Endothelial cell of hepatic sinusoid (primary cell): ENCODE data around the gene KLHDC10.
"Not testable (repeated sequence)": the region's sequence is repeated elsewhere in the genome, so short reads cannot be mapped to it uniquely, and the experiment has no call there.

Experiments used
- in situ Hi-C: cut with HindIII; loops from 2 replicates; pipeline ENCODE4 v1.10.0; 2017; ENCODE audit warnings: low sequenced_read_pairs

The KLHDC10 gene

GRCh38 chr7:130152493-130153210, 82.3 kb downstream of the KLHDC10 start:
- in situ Hi-C loops: no loop called here

GRCh38 chr7:130153211-130153908, 83.0 kb downstream of the KLHDC10 start:
- in situ Hi-C loops: no loop called here

GRCh38 chr7:130154131-130154500, 83.8 kb downstream of the KLHDC10 start:
- in situ Hi-C loops: no loop called here

- in situ Hi-C loops: no loop called here
Observed at GRCh38 chr7:130154501-130155317, 84.4 kb downstream of the KLHDC10 start.

- in situ Hi-C loops: no loop called here
Observed at GRCh38 chr7:130156140-130156539, 85.8 kb downstream of the KLHDC10 start.

GRCh38 chr7:130157700-130158099, 87.4 kb downstream of the KLHDC10 start:
- in situ Hi-C loops: no loop called here

GRCh38 chr7:130160023-130160422, 89.7 kb downstream of the KLHDC10 start:
- in situ Hi-C loops: no loop called here

GRCh38 chr7:130160455-130160854, 90.1 kb downstream of the KLHDC10 start:
- in situ Hi-C loops: no loop called here

- in situ Hi-C loops: no loop called here
Observed at GRCh38 chr7:130162196-130162595, 91.9 kb downstream of the KLHDC10 start.

GRCh38 chr7:130174237-130174959, 104.1 kb downstream of the KLHDC10 start:
- in situ Hi-C loops: no loop called here

GRCh38 chr7:130178251-130178650, 107.9 kb downstream of the KLHDC10 start:
- in situ Hi-C loops: no loop called here

- in situ Hi-C loops: no loop called here
Observed at GRCh38 chr7:130179631-130180030, 109.3 kb downstream of the KLHDC10 start.

- in situ Hi-C loops: no loop called here
Observed at GRCh38 chr7:130180571-130181262, 110.4 kb downstream of the KLHDC10 start.

GRCh38 chr7:130181263-130181605, 110.9 kb downstream of the KLHDC10 start:
- in situ Hi-C loops: no loop called here

GRCh38 chr7:130182990-130183389, 112.7 kb downstream of the KLHDC10 start:
- in situ Hi-C loops: no loop called here

GRCh38 chr7:130184349-130184748, 114.0 kb downstream of the KLHDC10 start:
- in situ Hi-C loops: not testable (repeated sequence)
